Transverse colon (tissue), 4 donors: ENCODE results near the gene POU2F1. TPM values are rescaled to one million over a fixed set of nuclear protein-coding genes. Genes with fewer than 3 reads are reported as not detected.
"Not testable (repeated sequence)": the region's sequence is repeated elsewhere in the genome, so short reads cannot be mapped to it uniquely, and the experiment has no call there.

Experiments used
- DNase-seq: peaks from one replicate; pipeline ENCODE4 v3.0.0-alpha.2; 2019
- H3K27ac ChIP-seq, 4 donors: fragments of 200-600 bp; sonication (generic); 2 replicates each; pipeline ENCODE4 v1.5.1; 2016 to 2018; ENCODE audit warnings: inconsistent platforms in 4 of 4
- H3K27me3 ChIP-seq: fragments of 200-600 bp; sonication (generic); 2 replicates; pipeline ENCODE4 v1.5.1; 2017; ENCODE audit warnings: inconsistent platforms
- H3K36me3 ChIP-seq, 4 donors: fragments of 200-600 bp; sonication (generic); 2 replicates each; pipeline ENCODE4 v1.5.1; 2017 to 2019; ENCODE audit warnings: inconsistent platforms in 4 of 4
- H3K4me1 ChIP-seq, 4 donors: fragments of 200-600 bp; sonication (generic); 2 replicates each; pipeline ENCODE4 v1.5.1; 2017 to 2020; ENCODE audit warnings: inconsistent platforms in 4 of 4
- H3K4me3 ChIP-seq, 4 donors: fragments of 200-600 bp; sonication (generic); 1 replicate in 1 of 4; 2 replicates in 3 of 4; pipeline versions ENCODE4 v1.5.1 to v1.6.1; 2017 to 2019; ENCODE audit warnings: inconsistent platforms in 4 of 4
- H3K9me3 ChIP-seq, 2 donors: fragments of 200-600 bp; sonication (generic); 2 replicates each; pipeline ENCODE4 v1.5.1; 2017 to 2019; ENCODE audit warnings: inconsistent platforms in 2 of 2
- CTCF ChIP-seq, 5 experiments: fragments of 200-600 bp in 3 of 5; fragments of 450-650 bp in 2 of 5; sonication (generic) in 3 of 5; IDR thresholded peaks; 1 replicate in 2 of 5; 2 replicates in 3 of 5; pipeline ENCODE4 v1.5.1; 2016 to 2017; ENCODE audit warnings: antibody characterized with exemption in 5 of 5, inconsistent platforms in 3 of 5, mild to moderate bottlenecking in 2 of 5, moderate library complexity in 1 of 5
- EP300 ChIP-seq: sonication (generic); formaldehyde crosslinking; IDR thresholded peaks from one replicate; pipeline ENCODE4 v1.6.1; 2017; ENCODE audit warnings: antibody characterized with exemption, low read depth
- POLR2A ChIP-seq: fragments of 450-650 bp; IDR thresholded peaks from one replicate; pipeline ENCODE4 v1.6.1; 2016; ENCODE audit warnings: antibody characterized with exemption, mild to moderate bottlenecking, moderate library complexity
- POLR2AphosphoS5 ChIP-seq, 3 donors: sonication (generic); formaldehyde crosslinking; IDR thresholded peaks; one replicate each; pipeline ENCODE4 v1.6.1; 2016; ENCODE audit warnings: antibody characterized with exemption in 3 of 3
- WGBS, 2 donors: methylation state at CpG; one replicate each; pipeline ENCODE4 v1.1.5; 2018; ENCODE audit warnings: low coverage in 1 of 2; 5-methylcytosine and 5-hydroxymethylcytosine counted together
- in situ Hi-C, 4 donors: fragments of 200-750 bp; cut with MboI; loops; one replicate each; pipeline versions ENCODE4 v1.15.0 to v1.15.1; 2017; ENCODE audit warnings: low sequenced_read_pairs in 3 of 4, low pct_ligation_motif_present in 1 of 4, low pct_unique_long_range_greater_than_20kb in 1 of 4
- intact Hi-C: fragments of 100-400 bp; cut with DNase I; formaldehyde crosslinking; loops from one replicate; pipeline ENCODE4 v1.15.1; 2023; ENCODE audit warnings: low total_unique reads
- total RNA-seq, 4 donors: library from RNA; depleted of rRNA; stranded (reverse); fragments of >200 nt; gene quantifications; one replicate each; pipeline ENCODE4 v1.1.0, GENCODE V29; 2016

Gene POU2F1
- total RNA-seq, 4 donors from 2014 or later: 6.6 to 31.8 (median 19.0) TPM

GRCh38 chr1:167314671-167315070, 94.0 kb downstream of the POU2F1 start:
- no peaks in the 10 kb centered on the region for H3K9me3 ChIP-seq
- 95 to 100% methylated on average over 2 to 3 of the region's 3 CpGs for WGBS, 2 donors
- no peaks in the 10 kb centered on the region for H3K4me1 ChIP-seq
- TF ChIP-seq CTCF (IDR thresholded peaks at IDR 0.05) (no peak), POLR2A (no peak), EP300 (no peak), POLR2AphosphoS5 (IDR thresholded peaks at IDR 0.05) (no peak)
- no peak overlapping the region for H3K4me3 ChIP-seq
- DNase-seq: no peak
- no peaks in the 10 kb centered on the region for H3K36me3 ChIP-seq
- in situ Hi-C loops (no loop called here), intact Hi-C loops (no loop called here)
- no peaks in the 10 kb centered on the region for H3K27me3 ChIP-seq
- H3K27ac ChIP-seq: no peak overlapping the region

GRCh38 chr1:167317463-167317862, 96.8 kb downstream of the POU2F1 start:
- 94% methylated on average over 3 of the region's 3 CpGs; no CpG with 5 or more reads in 1 of the 2 donors for WGBS, 2 donors
- TF ChIP-seq POLR2AphosphoS5 (IDR thresholded peaks at IDR 0.05): no peak
- in situ Hi-C loops (no loop called here), intact Hi-C loops (no loop called here)
- Histone ChIP-seq H3K36me3 (peaks cover 0 to 9% (median 0%) of the 10 kb centered on the region in 4 donors), H3K4me1 (no peaks in the 10 kb centered on the region), H3K9me3 (peaks cover 21 to 23% of the 10 kb centered on the region in 2 donors), H3K27me3 (no peaks in the 10 kb centered on the region), H3K4me3 (no peak overlapping the region), H3K27ac (no peak overlapping the region)
- DNase-seq: no peak

- 93 to 100% methylated on average over 2 of the region's 2 CpGs for WGBS, 2 donors
- H3K4me1 ChIP-seq, DNase-seq, H3K4me3 ChIP-seq, intact Hi-C loops, H3K27me3 ChIP-seq, H3K27ac ChIP-seq, in situ Hi-C loops: not testable (repeated sequence)
- Histone ChIP-seq H3K9me3 (peaks cover 37 to 40% of the 10 kb centered on the region in 2 donors), H3K36me3 (peaks cover 0 to 14% (median 2%) of the 10 kb centered on the region in 4 donors)
These were observed 98.5 kb downstream of the POU2F1 start for GRCh38 chr1:167319206-167319605.

- TF ChIP-seq EP300 (no peak), CTCF (IDR thresholded peaks at IDR 0.05) (no peak), POLR2AphosphoS5 (IDR thresholded peaks at IDR 0.05) (no peak), POLR2A (no peak)
- H3K27ac ChIP-seq: no peak overlapping the region
- peaks cover 0 to 14% (median 2%) of the 10 kb centered on the region in 4 donors for H3K36me3 ChIP-seq
- H3K9me3 ChIP-seq: peaks cover 42 to 44% of the 10 kb centered on the region in 2 donors
- intact Hi-C loops (no loop called here), in situ Hi-C loops (no loop called here)
- H3K4me1 ChIP-seq: no peaks in the 10 kb centered on the region
- no peaks in the 10 kb centered on the region for H3K27me3 ChIP-seq
- H3K4me3 ChIP-seq: no peak overlapping the region
- 97 to 100% methylated on average over 1 to 8 of the region's 8 CpGs for WGBS, 2 donors
- no peak for DNase-seq
These were observed 101.8 kb downstream of the POU2F1 start for GRCh38 chr1:167322483-167322882.

- DNase-seq: no peak
- intact Hi-C loops: no loop called here
- Histone ChIP-seq H3K4me3 (no peak overlapping the region), H3K27ac (no peak overlapping the region), H3K9me3 (peaks cover 42 to 44% of the 10 kb centered on the region in 2 donors), H3K4me1 (no peaks in the 10 kb centered on the region), H3K27me3 (no peaks in the 10 kb centered on the region), H3K36me3 (peaks cover 0 to 14% (median 2%) of the 10 kb centered on the region in 4 donors)
- 94 to 100% methylated on average over 1 of the region's 1 CpG for WGBS, 2 donors
- TF ChIP-seq EP300 (no peak), CTCF (IDR thresholded peaks at IDR 0.05) (no peak), POLR2AphosphoS5 (IDR thresholded peaks at IDR 0.05) (no peak), POLR2A (no peak)
- in situ Hi-C loops: no loop called here
These were observed 104.5 kb downstream of the POU2F1 start for GRCh38 chr1:167325151-167325550.
